HS-27A (cell line): ENCODE measurements around the gene SPIRE1.
A peak's percentile ranks its signal among the peaks of the same experiment; 100 is the strongest.
"Not testable (repeated sequence)": the region's sequence is repeated elsewhere in the genome, so short reads cannot be mapped to it uniquely, and the experiment has no call there.

ENCODE experiments used
- DNase-seq: peaks from one replicate; pipeline ENCODE4 v3.0.0-alpha.2; 2012; ENCODE audit warnings: low read depth, missing footprints

The SPIRE1 gene

DNA sequence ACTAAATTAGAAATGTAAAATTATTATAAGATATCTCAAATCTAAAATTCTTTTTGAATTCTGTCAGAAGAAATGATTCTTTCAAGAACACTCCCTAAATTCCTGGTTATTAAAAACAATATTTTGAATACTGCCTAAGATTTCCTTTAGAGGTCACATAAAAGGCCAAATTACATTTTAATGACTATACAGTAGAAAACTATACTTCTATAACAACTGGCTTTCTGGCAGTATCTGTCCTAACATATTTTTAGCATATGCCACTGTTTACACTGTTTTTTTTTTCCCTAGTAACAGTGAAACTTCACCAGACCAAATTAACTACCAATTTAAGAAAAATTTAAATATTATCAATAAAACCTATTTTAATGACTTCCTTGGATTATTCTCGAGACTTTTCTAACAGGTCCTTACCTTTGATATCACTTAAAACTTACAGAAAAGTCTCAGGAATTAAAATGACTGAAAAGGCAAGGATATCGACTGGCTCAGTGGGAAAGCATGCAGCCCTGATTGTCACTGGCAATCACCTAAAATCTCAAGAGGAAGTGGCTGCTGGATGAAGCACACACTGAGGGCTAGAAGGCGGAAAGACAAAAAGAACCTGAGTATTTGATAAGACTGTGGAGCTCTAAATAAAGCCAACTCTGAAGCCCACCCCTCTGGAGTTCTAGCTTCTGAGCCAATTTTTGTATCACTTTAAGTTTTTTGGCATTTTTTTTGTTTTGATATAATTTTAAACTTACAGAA, 59.6 kb downstream of the SPIRE1 start:
- peak; percentile 70 for DNase-seq

DNA sequence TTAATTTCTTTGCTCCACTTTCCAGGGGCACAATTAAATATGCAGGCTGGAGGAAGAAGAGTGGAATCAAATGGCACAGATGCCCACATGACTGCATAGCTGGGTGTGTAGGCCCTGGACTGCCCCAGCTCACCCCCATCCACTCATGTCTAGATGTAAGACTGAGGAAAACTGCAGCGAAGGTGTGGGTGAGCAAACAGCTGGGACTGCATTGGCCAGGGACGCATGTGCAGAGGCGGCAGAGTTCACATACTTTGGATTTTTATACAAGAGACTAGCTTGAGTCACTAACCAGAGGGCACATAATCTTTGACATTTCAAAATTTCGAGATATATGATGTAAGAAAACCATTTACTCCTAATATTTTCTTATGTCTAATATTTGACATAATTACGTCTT, 60.1 kb downstream of the SPIRE1 start:
- peak; percentile 97 for DNase-seq

DNA sequence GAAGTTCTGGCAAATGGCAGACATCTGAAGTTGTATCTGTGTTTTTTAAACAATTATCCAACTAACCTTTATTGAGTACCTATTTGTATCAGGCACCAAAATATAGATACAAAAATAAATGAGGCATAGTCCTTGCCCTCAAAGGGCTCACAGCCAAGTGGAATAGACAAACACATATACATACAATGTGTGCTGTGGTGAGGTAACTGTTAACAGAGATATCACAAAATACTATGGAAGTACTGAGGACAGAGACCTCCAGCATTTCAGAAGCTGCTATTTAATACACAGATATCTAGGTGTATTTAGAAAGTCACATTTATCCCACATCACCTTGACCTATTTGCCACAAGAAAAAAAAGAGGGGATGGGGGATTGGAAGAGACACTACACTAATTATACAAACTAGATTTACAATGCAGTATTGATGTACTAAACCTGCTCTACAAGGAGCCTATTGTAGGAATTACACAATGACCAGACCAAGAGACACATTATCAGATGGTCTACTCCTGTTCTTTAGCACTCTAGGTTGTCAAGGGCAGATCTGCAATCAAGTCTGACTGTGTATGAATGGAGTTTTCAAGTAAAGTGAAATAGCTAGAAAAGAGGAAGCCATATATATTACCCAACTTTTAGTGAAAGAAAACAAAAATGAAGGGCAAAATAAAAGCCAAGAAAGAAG, 62.2 kb downstream of the SPIRE1 start:
- DNase-seq, result no peak

- DNase-seq, result no peak
Observed at GRCh38 chr18:12593866-12594265, 64.0 kb downstream of the SPIRE1 start.

DNA sequence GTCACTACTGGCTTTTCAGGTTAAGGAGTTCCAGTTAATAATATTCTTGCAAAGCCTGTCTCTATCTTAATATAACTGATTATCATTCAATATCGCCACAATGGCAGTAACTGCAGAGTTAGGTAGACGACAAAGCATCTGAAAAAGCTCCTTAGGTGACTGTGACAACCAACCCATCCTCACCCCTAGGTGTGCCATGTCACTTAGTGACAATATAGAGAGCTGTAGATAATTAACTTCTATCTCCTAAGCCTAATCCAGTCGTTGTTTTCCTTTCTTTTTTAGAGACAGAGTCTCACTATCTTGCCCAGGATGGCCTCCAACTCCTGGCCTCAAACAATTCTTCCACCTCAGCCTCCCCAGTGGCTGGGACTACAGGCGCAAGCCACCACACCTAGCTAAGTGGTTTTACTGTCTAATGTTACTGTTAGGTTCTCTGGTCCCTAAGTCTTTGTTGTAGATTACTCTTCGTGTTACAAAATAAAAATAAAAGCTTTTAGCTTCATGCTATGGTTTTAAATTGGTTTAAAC, 65.2 kb downstream of the SPIRE1 start:
- no peak for DNase-seq

GRCh38 chr18:12589448-12589847, 68.5 kb downstream of the SPIRE1 start:
- DNase-seq, result no peak

- no peak for DNase-seq
Observed at GRCh38 chr18:12586956-12587355, 71.0 kb downstream of the SPIRE1 start.

DNA sequence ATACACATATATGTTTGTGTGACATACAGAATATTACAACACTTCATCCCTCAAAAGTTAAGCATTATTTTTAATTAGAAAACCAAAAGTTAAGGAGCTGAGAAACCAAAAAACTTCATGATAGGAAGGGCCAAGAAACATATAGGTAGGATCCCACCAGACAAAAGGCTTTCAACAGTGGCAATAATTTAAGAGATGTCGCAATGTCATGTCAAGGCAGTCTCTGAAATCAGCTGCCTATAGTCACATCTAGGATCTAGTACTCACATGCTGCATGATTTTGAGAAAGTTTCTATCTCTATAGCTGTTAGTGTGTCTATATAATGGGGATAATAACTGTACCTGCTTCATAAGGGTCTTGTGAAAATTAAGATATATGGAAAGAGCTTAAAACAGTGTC, 72.7 kb downstream of the SPIRE1 start:
- no peak for DNase-seq

GRCh38 chr18:12580630-12581342, 77.1 kb downstream of the SPIRE1 start:
- no peak for DNase-seq

- no peak for DNase-seq
Observed at GRCh38 chr18:12579775-12580174, 78.1 kb downstream of the SPIRE1 start.

GRCh38 chr18:12577848-12578247, 80.1 kb downstream of the SPIRE1 start:
- DNase-seq, result no peak

DNA sequence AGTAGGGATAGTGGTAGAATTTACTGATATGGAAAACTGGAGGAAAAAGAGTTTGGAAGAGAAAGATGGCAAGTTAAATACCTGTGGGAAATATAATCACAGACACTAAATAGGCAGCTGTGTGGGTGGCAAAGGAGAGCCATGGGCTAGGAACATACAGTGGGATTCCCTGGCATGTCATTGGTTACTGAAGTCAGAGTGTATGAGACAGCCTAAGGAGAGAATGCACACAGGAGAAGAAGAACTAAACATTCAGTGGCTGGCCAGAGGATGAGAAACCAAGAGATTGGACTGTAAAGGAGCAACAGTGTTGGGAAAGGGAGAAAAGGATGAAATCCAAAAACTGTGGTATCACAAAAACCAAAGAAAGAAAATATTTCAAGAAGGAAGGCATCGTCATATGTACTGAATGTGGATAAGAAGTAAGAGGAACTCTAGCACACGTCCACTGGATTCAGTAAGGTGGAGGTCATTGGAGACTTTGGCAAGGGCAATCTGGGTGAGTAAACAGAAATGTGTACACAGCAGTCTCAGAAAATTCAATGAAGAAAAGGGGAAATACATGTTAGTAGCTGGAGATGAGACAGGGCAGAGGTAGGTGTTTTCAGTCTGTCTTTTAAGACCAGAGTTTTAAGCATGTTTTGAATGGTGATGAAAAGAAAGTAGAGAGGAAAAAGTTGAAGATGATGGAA, 83.3 kb downstream of the SPIRE1 start:
- no peak for DNase-seq

- DNase-seq, result no peak
Observed at GRCh38 chr18:12571630-12572029, 86.3 kb downstream of the SPIRE1 start.

- no peak for DNase-seq
Observed at GRCh38 chr18:12569791-12570190, 88.1 kb downstream of the SPIRE1 start.

GRCh38 chr18:12567849-12568248, 90.1 kb downstream of the SPIRE1 start:
- DNase-seq, result no peak

DNA sequence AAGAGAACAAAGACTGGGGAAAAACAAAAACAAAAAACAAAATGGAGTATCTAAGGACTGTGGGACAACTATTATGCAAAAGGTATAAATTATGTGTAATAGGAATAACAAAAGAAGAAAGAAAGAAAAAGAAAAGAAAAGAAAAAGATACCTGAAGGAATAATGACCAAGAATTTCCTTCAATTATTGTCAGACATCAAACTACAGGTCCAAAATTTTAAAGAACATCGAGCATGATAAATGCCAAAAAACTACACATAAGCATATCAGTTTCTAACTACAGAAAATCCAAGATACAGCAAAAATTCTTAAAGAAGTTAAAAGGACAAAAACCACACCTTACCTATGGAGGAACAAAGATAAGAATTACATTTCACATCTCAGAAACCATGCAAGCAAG, 93.0 kb downstream of the SPIRE1 start:
- no peak for DNase-seq

DNA sequence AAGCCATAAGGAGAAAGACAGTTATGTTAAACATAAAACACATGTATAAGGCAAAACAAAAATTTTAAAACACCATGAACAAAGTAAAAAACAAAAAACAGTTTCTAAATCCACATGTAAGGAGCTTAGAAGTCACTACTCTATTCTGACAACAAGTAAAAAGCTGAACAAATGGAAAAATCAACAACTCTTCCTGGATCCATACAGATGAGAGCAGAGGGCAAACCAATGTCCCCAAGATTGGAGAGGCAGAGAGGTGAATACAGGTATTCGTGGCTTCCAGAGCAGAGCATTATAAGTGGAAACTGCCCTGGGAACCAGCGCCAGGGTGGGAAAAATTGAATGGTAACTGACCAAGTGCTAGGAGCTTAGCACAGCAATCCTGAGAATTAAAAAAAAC, 93.5 kb downstream of the SPIRE1 start:
- no peak for DNase-seq

DNA sequence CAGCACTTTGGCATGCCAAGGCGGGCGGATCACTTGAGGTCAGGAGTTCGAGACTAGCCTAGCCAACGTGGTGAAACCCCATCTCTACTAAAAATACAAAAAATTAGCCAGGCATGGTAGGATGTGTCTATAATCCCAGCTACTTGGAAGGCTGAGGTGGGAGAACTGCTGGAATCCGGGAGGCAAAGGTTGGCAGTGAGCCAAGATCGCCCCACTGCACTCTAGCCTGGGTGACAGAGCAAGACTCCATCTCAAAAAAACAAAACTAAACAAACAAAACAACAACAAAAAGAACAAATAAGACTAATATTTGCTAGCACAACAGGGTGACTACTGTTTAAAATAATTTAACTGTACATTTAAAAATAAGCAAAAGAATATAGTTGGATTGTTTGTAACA, 97.3 kb downstream of the SPIRE1 start:
- DNase-seq, result not testable (repeated sequence)

GRCh38 chr18:12559319-12559718, 98.6 kb downstream of the SPIRE1 start:
- no peak for DNase-seq

DNA sequence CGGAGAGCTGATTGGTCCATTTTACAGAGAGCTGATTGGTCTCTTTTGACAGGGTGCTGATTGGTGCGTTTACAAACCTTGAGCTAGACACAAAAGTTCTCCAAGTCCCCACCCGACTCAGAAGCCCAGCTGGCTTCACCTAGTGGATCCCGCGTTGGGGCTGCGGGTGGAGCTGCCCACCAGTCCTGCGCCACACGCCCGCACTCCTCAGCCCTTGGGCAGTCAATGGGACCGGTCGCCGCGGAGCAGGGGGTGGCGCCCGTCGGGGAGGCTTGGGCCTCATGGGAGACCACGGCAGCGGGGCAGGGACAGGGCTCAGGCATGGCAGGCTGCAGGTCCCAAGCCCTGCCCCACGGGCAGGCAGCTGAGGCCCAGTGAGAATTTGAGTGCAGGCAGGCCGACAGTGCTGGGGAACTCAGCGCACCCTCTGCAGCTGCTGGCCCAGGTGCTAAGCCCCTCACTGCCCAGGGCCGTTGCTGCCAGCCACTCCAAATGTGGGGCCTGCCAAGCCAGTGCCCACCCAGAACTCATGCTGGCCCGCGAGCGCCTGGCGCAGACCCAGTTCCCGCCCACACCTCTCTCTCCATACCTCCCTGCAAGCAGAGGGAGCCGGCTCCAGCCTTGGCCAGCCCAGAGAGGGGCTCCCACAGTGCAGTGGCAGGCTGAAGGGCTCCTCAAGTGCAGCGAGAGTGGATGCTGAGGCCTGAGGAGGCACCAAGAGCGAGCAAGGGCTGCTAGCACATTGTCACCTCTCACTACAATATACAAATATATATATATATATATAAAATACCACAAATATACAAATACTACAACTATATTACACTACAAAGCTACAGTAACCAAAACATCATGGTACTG, 100.7 kb downstream of the SPIRE1 start:
- no peak for DNase-seq

- no peak for DNase-seq
Observed at GRCh38 chr18:12554796-12555388, 103.0 kb downstream of the SPIRE1 start.
